ENCODE results near the gene GDF3. TPM values are rescaled to one million over a fixed set of nuclear protein-coding genes. Genes with fewer than 3 reads are reported as not detected.
A peak's percentile ranks its signal among the peaks of the same experiment; 100 is the strongest.
"Not testable (repeated sequence)": the region's sequence is repeated elsewhere in the genome, so short reads cannot be mapped to it uniquely, and the experiment has no call there.

GDF3 gene
- total RNA-seq, 1 donor from 2014 or later = not detected

- H3K4me3 Mint-ChIP-seq = no peak overlapping the region
- no peak for DNase-seq (ENCODE audit: low read depth, low spot score)
- peaks cover 3% of the 10 kb centered on the region for H3K4me1 Mint-ChIP-seq
- no peaks in the 10 kb centered on the region for H3K9me3 Mint-ChIP-seq
- peaks cover 2% of the 10 kb centered on the region for H3K27me3 Mint-ChIP-seq (ENCODE audit: low read depth)
- no peak overlapping the region for H3K27ac Mint-ChIP-seq (ENCODE audit: unreplicated experiment)
- H3K36me3 Mint-ChIP-seq (ENCODE audit: low read depth) = no peaks in the 10 kb centered on the region
- TF ChIP-seq, protein P1, sequence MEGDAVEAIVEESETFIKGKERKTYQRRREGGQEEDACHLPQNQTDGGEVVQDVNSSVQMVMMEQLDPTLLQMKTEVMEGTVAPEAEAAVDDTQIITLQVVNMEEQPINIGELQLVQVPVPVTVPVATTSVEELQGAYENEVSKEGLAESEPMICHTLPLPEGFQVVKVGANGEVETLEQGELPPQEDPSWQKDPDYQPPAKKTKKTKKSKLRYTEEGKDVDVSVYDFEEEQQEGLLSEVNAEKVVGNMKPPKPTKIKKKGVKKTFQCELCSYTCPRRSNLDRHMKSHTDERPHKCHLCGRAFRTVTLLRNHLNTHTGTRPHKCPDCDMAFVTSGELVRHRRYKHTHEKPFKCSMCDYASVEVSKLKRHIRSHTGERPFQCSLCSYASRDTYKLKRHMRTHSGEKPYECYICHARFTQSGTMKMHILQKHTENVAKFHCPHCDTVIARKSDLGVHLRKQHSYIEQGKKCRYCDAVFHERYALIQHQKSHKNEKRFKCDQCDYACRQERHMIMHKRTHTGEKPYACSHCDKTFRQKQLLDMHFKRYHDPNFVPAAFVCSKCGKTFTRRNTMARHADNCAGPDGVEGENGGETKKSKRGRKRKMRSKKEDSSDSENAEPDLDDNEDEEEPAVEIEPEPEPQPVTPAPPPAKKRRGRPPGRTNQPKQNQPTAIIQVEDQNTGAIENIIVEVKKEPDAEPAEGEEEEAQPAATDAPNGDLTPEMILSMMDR (conservative IDR thresholded peaks at IDR 0.05) = no peak
Measured at GRCh38 chr12:7646178-7646475, 49.4 kb downstream of the GDF3 start.

- H3K9me3 Mint-ChIP-seq = no peaks in the 10 kb centered on the region
- no peak overlapping the region for H3K27ac Mint-ChIP-seq (ENCODE audit: unreplicated experiment)
- H3K4me1 Mint-ChIP-seq = peaks cover 3% of the 10 kb centered on the region
- DNase-seq (ENCODE audit: low read depth, low spot score) = no peak
- TF ChIP-seq, protein P1 (conservative IDR thresholded peaks at IDR 0.05) = peak; percentile 91
- H3K4me3 Mint-ChIP-seq = no peak overlapping the region
- H3K36me3 Mint-ChIP-seq (ENCODE audit: low read depth) = no peaks in the 10 kb centered on the region
- peaks cover 2% of the 10 kb centered on the region for H3K27me3 Mint-ChIP-seq (ENCODE audit: low read depth)
Measured at GRCh38 chr12:7645395-7646177, 50.0 kb downstream of the GDF3 start.

GRCh38 chr12:7642876-7643309, 52.7 kb downstream of the GDF3 start:
- H3K27me3 Mint-ChIP-seq (ENCODE audit: low read depth) = peaks cover 6% of the 10 kb centered on the region
- no peaks in the 10 kb centered on the region for H3K9me3 Mint-ChIP-seq
- DNase-seq (ENCODE audit: low read depth, low spot score) = peak; percentile 14
- TF ChIP-seq, protein P1 (conservative IDR thresholded peaks at IDR 0.05) = peak; percentile 76
- H3K36me3 Mint-ChIP-seq (ENCODE audit: low read depth) = no peaks in the 10 kb centered on the region
- no peak overlapping the region for H3K27ac Mint-ChIP-seq (ENCODE audit: unreplicated experiment)
- H3K4me1 Mint-ChIP-seq = peaks cover 11% of the 10 kb centered on the region
- H3K4me3 Mint-ChIP-seq = no peak overlapping the region

GRCh38 chr12:7642287-7642686, 53.3 kb downstream of the GDF3 start:
- TF ChIP-seq, protein P1 (conservative IDR thresholded peaks at IDR 0.05) = no peak
- Mint-ChIP-seq H3K4me3 (no peak overlapping the region), H3K9me3 (no peaks in the 10 kb centered on the region), H3K4me1 (peaks cover 15% of the 10 kb centered on the region), H3K27me3 (ENCODE audit: low read depth) (peaks cover 9% of the 10 kb centered on the region), H3K27ac (ENCODE audit: unreplicated experiment) (no peak overlapping the region), H3K36me3 (ENCODE audit: low read depth) (no peaks in the 10 kb centered on the region)
- no peak for DNase-seq (ENCODE audit: low read depth, low spot score)

DNA sequence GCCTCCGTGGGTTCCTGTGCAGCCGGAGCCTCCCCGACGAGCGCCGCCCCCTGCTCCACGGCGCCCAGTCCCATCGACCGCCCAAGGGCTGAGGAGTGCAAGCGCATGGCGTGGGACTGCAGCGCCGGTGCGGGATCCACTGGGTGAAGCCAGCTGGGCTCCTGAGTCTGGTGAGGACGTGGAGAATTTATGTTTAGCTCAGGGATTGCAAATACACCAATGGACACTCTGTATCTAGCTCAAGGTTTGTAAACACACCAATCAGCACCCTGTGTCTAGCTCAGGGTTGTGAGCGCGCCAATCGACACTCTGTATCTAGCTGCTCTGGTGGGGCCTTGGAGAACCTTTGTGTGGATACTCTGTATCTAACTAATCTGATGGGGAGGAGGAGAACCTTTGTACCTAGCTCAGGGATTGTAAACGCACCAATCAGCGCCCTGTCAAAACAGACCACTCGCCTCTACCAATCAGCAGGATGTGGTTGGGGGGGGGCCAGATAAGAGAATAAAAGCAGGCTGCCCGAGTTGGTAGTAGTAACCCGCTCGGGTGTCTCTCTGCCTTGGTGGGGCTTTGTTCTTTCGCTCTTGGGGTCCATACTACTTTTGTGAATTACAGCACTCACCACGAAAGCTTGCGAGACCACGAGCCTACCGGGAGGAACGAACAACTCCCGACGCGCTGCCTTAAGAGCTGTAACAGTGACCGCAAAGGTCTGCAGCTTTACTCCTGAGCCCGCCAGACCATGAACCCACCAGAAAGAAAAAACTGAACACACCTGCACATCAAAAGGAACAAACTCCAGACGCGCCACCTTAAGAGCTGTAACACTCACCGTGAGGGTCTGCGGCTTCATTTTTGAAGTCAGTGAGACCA, 55.2 kb downstream of the GDF3 start:
- H3K27ac Mint-ChIP-seq (ENCODE audit: unreplicated experiment); H3K4me3 Mint-ChIP-seq; H3K27me3 Mint-ChIP-seq (ENCODE audit: low read depth); H3K36me3 Mint-ChIP-seq (ENCODE audit: low read depth); DNase-seq (ENCODE audit: low read depth, low spot score); H3K9me3 Mint-ChIP-seq: not testable (repeated sequence)
- H3K4me1 Mint-ChIP-seq = peaks cover 14% of the 10 kb centered on the region

Other genes with a start within 250 kb of the GDF3 start
- not detected in 2 replicates for gene CD163, start 192.0 kb downstream of the GDF3 start, total RNA-seq
- not detected in 2 replicates for gene APOBEC1, start 29.9 kb downstream of the GDF3 start, total RNA-seq
- not detected in 2 replicates for gene DPPA3, start 15.7 kb upstream of the GDF3 start, total RNA-seq
- not detected in 2 replicates for gene CLEC4C, start 51.6 kb upstream of the GDF3 start, total RNA-seq
- not detected in 2 replicates for gene NANOGNB, start 69.4 kb upstream of the GDF3 start, total RNA-seq
- gene NANOG, start 93.6 kb upstream of the GDF3 start, total RNA-seq = 0.05 TPM in 1 of 2 replicates, not detected in the other
- 1.8 and 2.0 TPM in 2 replicates for gene SLC2A14, start 177.1 kb upstream of the GDF3 start, total RNA-seq
- gene SLC2A3, start 240.4 kb upstream of the GDF3 start, total RNA-seq = 50.6 and 52.2 TPM in 2 replicates